Limb (tissue), 2 donors: Measurements from ENCODE around the gene SIGLEC10.

ENCODE experiments used
- DNase-seq, 2 donors: peaks; one replicate each; pipeline ENCODE4 v3.0.0-alpha.2; 2016; ENCODE audit errors: extremely low spot score in 2 of 2

SIGLEC10 gene

GRCh38 chr19:51366389-51367254 is 50.8 kb downstream of the SIGLEC10 start:
- peak; percentile 97 to 98 for DNase-seq

GRCh38 chr19:51365965-51366388 is 51.5 kb downstream of the SIGLEC10 start, which contains the start of gene ETFB:
TSS of gene ETFB (minus strand) at chr19:51366388. CDS start at chr19:51366326, 62 bp downstream.
- DNase-seq: no peak

- peak in 1 of 2 donors; percentile 12 for DNase-seq
Measured at GRCh38 chr19:51365211-51365964, 52.1 kb downstream of the SIGLEC10 start.

- no peak for DNase-seq
Measured at GRCh38 chr19:51364200-51365106, 53.0 kb downstream of the SIGLEC10 start.

GRCh38 chr19:51361239-51361638 is 56.2 kb downstream of the SIGLEC10 start:
- no peak for DNase-seq
